ENCODE results near the gene PTPRG.

Gene PTPRG

GRCh38 chr3:61967937-61968336, 406.6 kb downstream of the PTPRG start:
- no peak for DNase-seq (ENCODE audit: low read depth)

GRCh38 chr3:61974662-61975061, 413.3 kb downstream of the PTPRG start:
- no peak for DNase-seq (ENCODE audit: low read depth)

DNA sequence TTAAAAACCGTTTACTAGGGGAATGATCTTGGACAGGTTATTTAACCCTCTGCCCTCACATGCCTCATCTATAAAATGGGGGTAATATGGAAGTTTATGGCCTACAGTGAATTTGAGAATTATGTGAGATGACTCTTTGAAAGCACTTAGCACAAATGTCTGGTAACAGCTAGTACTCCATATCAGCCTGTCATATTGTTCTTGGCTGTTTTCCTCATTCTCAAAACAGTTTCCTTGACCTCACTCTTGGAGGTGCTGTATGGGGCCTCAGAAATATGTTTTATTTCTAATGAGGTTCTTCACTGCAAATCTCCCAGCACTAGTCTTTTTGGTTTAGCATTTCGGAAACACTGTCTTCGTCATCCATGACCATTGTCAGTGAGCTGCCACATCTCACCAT, 413.8 kb downstream of the PTPRG start:
- DNase-seq (ENCODE audit: low read depth): no peak

DNA sequence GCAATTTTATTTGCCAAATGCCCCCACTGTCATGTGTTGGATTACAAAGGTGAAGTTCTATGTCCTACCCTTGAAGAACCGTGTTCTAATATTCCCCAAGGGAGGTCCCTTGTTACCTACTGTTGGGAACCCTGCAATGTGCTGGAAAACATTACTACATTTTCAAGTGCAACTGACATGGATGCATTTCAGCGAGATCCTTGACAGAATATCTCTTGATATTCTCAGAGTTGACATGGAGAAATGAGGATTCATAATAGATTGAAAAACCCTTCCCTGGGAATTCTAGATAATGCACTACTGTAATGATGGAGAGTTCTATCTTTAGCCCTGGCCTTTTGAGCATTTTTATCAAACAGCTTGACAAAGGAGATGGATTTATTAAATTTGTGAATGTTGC, 414.6 kb downstream of the PTPRG start:
- no peak for DNase-seq (ENCODE audit: low read depth)

GRCh38 chr3:61978460-61979419, 417.4 kb downstream of the PTPRG start:
- no peak for DNase-seq (ENCODE audit: low read depth)

GRCh38 chr3:61979638-61980037, 418.3 kb downstream of the PTPRG start:
- no peak for DNase-seq (ENCODE audit: low read depth)

DNA sequence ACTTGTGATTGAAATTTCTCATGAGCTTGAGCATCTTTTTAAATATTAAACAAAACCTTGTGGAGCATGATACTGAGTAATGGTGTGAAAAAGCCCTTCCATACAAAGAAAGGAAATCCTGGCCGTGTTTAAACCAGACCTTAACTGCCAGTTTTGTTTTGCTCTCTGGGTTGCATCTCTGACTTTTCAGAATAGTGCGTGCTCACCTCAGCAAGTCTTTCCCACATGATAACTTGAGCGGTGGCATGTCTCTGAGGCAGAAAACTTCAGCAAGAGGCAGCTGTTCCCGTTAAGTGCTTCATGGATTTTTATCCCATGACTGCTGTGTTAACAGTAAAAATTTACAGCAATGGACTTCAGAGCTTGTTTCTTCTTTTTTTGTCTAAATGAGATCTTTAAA, 418.7 kb downstream of the PTPRG start:
- DNase-seq (ENCODE audit: low read depth): no peak

DNA sequence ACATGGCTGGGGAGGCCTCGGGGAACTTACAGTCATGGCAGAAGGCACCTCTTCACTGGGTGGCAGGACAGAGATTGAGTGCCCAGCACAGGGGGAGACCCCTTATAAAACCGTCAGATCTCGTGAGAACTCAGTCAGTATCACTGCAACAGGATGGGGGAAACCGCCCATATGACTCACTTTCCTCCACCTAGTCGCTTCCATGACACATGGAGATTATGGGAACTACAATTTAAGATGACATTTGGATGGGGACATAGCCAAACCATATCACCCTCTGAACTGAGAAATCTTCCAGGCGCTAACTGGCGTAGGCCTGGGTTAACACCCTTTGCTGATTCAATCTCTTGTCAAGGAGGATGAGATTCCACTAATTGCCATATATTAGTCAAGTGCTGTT, 419.7 kb downstream of the PTPRG start:
- DNase-seq (ENCODE audit: low read depth): no peak

- DNase-seq (ENCODE audit: low read depth): no peak
These were observed 422.1 kb downstream of the PTPRG start for GRCh38 chr3:61983479-61983878.

DNA sequence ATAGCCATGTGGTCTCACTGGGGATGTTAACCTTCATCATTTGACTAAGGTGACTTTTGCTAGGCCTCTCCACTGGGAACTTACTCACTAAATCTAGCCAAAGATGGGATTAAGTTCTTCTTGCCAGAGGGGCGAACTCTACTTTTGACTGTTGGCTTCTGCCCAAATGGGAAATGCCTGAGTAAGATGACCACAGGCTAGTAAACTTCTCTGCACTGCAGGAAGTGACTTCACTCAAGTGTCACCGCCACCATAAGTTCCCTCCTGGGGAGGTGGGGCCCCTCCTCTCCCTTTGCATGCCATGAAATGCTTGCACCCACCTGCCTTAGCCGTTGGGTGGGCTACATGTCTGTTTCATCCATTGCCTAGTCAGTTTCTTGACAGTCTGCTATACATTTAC, 423.6 kb downstream of the PTPRG start:
- no peak for DNase-seq (ENCODE audit: low read depth)

DNA sequence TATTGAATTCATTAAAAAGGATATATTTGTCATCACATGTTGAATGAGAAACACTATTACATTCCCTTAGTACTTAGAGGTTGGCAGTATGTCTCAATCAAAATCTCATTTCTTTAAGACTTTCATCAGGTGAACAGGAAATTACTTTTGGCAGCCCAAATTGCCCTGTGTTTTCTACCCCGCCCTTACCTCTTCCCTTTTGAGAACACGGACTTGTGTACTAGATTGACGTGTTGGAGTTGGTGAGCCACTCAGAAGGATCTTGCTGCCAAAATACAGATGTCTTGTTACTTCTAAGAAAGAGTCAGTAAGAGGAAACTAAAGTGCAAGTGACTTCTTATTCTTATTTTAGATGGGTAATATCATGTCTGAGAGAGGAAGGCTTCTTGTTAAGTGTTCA, 425.1 kb downstream of the PTPRG start:
- no peak for DNase-seq (ENCODE audit: low read depth)

- DNase-seq (ENCODE audit: low read depth): no peak
These were observed 428.3 kb downstream of the PTPRG start for GRCh38 chr3:61989681-61990080.

DNA sequence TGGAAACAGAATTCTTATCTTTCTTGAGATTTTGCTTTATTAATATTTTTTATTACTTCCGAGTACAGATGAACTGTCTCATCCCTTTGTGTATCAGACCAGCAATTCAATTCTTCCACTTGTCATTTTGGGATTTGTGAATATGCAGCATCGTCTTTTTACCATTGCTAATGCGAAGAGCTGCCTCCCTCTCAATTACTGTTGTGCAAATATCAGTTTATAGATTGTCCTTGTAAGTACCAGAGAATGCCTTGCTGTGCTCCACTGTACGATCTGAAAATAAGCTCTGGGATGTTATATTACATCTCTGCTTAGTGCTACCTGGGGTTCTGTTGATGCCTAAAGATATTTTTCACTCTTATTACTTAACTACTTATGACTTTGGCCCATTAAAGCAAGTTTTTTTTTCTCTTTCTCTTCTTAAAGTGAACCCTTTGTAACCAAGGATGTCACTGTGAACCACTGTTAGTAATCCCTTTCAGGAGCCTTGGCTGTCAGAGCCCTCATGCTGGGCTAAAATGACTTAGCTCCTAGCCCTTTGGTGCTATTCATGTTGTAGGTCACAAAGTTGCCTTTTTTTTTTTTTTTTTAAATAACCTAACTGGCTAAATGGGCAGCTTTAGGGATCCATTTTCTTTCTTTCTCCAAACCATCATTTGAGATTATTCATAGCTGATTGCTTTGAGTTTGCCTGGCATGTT, 429.1 kb downstream of the PTPRG start:
- no peak for DNase-seq (ENCODE audit: low read depth)

GRCh38 chr3:61991706-61992105, 430.3 kb downstream of the PTPRG start:
- no peak for DNase-seq (ENCODE audit: low read depth)

DNA sequence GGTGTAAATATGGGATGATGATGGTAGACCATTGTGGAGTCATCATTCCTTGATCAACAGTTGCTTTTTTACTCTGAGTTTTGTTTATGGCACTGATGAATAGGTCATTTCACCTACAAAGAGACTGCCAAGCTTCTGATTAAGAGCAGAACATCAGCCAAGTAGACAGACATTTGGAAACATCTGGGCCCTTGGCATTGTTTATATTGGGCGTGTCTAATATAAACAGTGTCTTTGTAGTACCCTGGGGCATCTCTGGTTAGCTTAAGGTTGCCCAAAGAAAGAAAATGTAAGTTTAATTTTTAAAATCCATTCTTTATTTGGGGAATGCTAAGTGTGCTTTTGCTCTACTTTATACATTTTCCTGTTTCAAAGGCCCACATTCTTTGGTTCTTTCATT, 435.0 kb downstream of the PTPRG start:
- no peak for DNase-seq (ENCODE audit: low read depth)

DNA sequence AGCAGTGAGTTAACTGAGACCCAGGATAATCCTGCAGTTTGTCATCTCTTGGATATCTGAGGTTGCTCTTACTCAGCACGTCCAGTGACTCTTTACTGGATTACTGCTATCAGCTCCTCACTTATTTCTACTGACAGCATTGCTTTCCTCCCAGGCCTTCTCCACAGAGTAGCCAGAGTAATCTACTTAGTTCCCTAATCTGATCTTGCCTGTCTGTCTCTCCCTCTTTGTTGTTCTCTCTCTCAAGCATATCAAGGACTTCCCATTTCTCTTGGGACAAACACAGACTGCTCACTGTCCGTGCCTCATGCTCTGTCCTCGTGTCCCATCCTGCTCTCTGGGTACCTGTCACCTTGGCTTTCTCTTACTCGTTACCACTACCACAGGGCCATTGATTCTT, 435.7 kb downstream of the PTPRG start:
- no peak for DNase-seq (ENCODE audit: low read depth)

- no peak for DNase-seq (ENCODE audit: low read depth)
These were observed 442.5 kb downstream of the PTPRG start for GRCh38 chr3:62003835-62004234.

- DNase-seq (ENCODE audit: low read depth): no peak
These were observed 445.7 kb downstream of the PTPRG start for GRCh38 chr3:62007036-62007435.

DNA sequence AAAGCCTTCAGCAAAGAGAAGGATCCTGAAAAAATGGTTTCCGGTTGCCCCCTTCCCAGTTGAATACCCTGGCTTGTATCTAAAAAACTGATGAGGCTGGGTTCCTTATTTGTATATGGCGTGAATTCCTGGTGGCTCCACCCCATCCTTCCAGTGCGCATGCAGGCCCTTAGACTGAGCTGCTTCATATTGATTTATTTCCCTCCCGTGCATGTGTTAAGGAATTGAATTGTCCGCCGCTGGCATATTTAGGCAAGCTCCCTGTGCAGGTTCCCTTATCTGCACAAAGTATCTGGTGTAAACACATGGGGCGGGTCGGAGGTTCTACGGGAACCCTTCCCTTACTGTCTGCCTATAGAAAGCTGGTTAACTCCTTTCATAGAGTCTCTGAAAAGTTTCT, 449.6 kb downstream of the PTPRG start:
- no peak for DNase-seq (ENCODE audit: low read depth)

GRCh38 chr3:62011666-62012065, 450.3 kb downstream of the PTPRG start:
- DNase-seq (ENCODE audit: low read depth): no peak

DNA sequence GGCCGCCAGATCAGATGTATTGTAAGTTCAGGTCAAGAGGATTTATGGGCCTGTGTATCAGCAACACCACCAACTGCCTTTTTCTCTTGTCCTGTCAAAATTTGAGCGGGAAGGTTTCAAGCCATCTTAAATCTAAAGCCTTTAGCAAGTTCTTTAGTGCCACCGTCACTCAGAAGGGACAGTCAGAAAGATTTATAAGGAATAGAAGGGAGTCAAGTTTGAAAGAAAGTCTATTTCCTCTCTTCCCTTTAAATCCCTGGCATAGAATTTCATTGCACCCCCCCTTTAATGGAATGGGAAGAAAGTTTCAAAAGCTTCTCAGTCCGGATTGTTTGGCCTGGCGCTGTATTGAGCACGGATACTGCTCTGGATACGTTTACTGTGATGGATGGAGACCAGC, 452.6 kb downstream of the PTPRG start:
- DNase-seq (ENCODE audit: low read depth): no peak

GRCh38 chr3:62015111-62015510, 453.7 kb downstream of the PTPRG start:
- no peak for DNase-seq (ENCODE audit: low read depth)

GRCh38 chr3:62019906-62020305, 458.5 kb downstream of the PTPRG start:
- no peak for DNase-seq (ENCODE audit: low read depth)
